NCI-H82 treated with DMSO at 0.1 percent for 48 hours (cell line): ENCODE data around the gene PDZD11.
"Not testable (repeated sequence)": the region's sequence is repeated elsewhere in the genome, so short reads cannot be mapped to it uniquely, and the experiment has no call there.

Source experiments
- DNase-seq: peaks from one replicate; lab custom pipeline; 2025; ENCODE audit not compliant: unreplicated experiment; lab: John Stamatoyannopoulos, UW

PDZD11 gene

GRCh38 chrX:70257423-70258288 lies 32.1 kb downstream of the PDZD11 start:
- no peak for DNase-seq

DNA sequence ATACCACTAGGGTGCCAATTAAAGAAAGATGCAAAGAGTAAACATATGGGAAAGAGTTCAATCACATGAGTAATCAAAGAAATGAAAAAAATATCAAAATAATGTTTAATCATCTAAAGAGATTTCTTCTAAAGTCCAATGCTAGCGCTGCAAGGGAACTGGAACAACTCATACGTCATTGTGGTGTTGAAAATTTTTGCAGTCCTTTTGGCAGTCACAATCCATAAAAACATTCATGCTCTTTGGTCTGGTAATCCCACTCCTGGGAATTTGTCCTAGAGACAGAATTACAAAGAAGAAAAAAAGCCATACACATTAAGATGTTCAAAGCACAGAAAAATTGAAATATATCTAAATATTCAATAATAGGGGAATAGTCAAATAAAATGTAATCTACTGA lies 34.3 kb downstream of the PDZD11 start:
- DNase-seq: no peak

DNA sequence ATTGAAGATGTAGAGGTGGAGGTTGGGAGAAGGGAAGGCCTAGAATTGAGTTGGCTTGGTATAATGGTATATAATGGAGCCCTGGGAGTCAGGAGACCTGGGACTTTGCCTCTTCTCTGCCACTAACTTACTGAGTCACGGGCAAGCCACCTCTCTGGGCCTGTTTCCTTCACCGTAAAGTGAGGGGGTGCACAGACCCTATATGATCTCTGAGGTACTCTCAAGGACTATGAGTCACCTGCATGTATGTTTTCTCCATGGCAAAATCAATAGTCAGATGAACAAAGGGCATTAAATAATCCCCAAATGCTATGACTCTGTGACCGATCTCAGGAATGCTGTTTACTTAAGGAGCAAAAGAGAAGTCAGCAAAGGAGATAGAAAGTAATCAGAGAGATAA lies 34.8 kb downstream of the PDZD11 start:
- no peak for DNase-seq

DNA sequence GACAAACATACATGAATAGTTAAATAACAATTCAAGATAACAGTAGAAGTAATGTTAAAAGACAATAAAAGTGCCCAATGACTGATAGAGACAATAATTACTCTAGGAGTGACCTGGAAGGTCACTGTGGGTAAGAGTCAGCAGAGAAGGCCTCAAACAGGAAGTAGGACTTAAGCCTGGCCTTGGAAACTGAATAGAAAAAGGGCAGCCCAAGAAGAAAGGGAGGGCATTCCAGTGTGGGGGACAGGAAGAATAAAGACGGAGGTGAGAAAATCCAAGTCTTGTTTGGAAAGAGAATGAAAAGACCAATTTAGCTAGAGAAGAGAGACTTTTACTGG lies 35.7 kb downstream of the PDZD11 start:
- DNase-seq: no peak

GRCh38 chrX:70253377-70254062 lies 36.2 kb downstream of the PDZD11 start:
- no peak for DNase-seq

GRCh38 chrX:70252491-70252890 lies 37.2 kb downstream of the PDZD11 start:
- no peak for DNase-seq

DNA sequence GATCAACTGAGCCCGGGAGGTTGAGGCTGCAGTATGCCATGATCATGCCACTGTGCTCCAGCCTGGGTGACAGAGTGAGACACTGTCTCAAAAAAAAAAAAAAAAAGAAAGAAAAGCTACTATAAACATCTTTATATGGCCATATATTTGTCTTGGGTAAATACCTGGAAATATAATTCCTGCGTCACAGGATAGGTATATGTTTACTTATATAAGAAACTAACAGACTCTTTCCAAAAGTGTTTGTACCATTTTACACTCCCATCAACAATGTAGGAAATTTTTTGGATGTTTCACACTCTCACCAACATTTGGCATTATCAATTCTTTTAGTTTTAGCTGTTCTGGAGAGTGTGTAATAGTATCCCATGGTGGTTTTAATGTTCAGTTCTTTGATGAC lies 42.5 kb downstream of the PDZD11 start:
- no peak for DNase-seq

- DNase-seq: no peak
Observed at GRCh38 chrX:70244881-70245280, 44.8 kb downstream of the PDZD11 start.

GRCh38 chrX:70243601-70244000 lies 46.1 kb downstream of the PDZD11 start:
- DNase-seq: not testable (repeated sequence)

DNA sequence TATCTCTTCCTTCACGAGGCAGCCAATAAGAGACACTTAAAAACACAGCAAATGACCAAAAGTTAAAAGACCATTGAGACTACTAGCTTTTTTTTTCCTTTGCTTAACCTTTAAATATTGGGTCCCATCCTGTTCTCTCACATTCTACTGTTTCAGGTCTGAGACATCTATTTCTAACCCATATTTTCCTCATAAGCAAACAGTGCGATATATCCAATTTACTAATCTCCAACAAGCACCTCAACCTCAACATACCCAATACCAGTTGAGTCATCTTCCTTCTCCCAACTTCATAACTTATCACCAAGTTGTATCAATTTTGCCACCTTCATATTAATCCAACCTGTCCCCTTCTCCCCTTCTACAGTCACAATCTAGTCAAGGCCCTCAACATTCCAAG lies 48.2 kb downstream of the PDZD11 start:
- no peak for DNase-seq

GRCh38 chrX:70240751-70241150 lies 49.0 kb downstream of the PDZD11 start:
- DNase-seq: no peak
